HepG2 (cell line): ENCODE results near the gene AGXT. TPM values are rescaled to one million over a fixed set of nuclear protein-coding genes. Genes with fewer than 3 reads are reported as not detected.

Experiments used
- MED1 ChIP-seq: sonication (generic); formaldehyde crosslinking; IDR thresholded peaks from 2 replicates; pipeline ENCODE4 v1.4.0; 2020; ENCODE audit warnings: missing genetic modification reagents
- PTBP1 ChIP-seq: fragments of 200-400 bp; formaldehyde crosslinking; IDR thresholded peaks from 2 replicates; pipeline ENCODE4 v1.6.1; 2018; ENCODE audit warnings: low read length, low read depth; ENCODE audit not compliant: poor library complexity, severe bottlenecking
- RBAK ChIP-seq: sonication (generic); formaldehyde crosslinking; IDR thresholded peaks from 2 replicates; pipeline ENCODE4 v1.5.1; 2020; ENCODE audit warnings: mild to moderate bottlenecking, missing genetic modification reagents
- YEATS4 ChIP-seq: sonication (generic); formaldehyde crosslinking; IDR thresholded peaks from 2 replicates; pipeline ENCODE4 v1.4.0; 2020; ENCODE audit warnings: missing genetic modification reagents, borderline replicate concordance
- ZNF543 ChIP-seq: sonication (generic); formaldehyde crosslinking; IDR thresholded peaks from 2 replicates; pipeline ENCODE4 v1.4.0; 2020; ENCODE audit warnings: mild to moderate bottlenecking, missing genetic modification reagents
- ZNF558 ChIP-seq: sonication (generic); formaldehyde crosslinking; IDR thresholded peaks from 2 replicates; pipeline ENCODE4 v1.9.0; 2022; ENCODE audit warnings: mild to moderate bottlenecking, missing genetic modification reagents, borderline replicate concordance
- ZNF644 ChIP-seq: IDR thresholded peaks from 2 replicates; pipeline ENCODE4 v1.6.1; 2016; ENCODE audit warnings: low read depth
- ZNF766 ChIP-seq: sonication (generic); formaldehyde crosslinking; IDR thresholded peaks from 2 replicates; pipeline ENCODE4 v1.5.0; 2020; ENCODE audit warnings: missing genetic modification reagents, borderline replicate concordance
- ZNF781 ChIP-seq: sonication (generic); formaldehyde crosslinking; IDR thresholded peaks from 2 replicates; pipeline ENCODE4 v1.5.1; 2020; ENCODE audit warnings: borderline replicate concordance, mild to moderate bottlenecking, missing genetic modification reagents; ENCODE audit errors: not compliant biosample characterization
- polyA plus RNA-seq, 8 experiments: library from polyadenylated mRNA; depleted of rRNA in 3 of 8; stranded (reverse) in 7 of 8; unstranded in 1 of 8; fragments of >200 nt; fragmentation: Illumina TruSeq in 4 of 8; extraction: Trizol in 4 of 8; gene quantifications; 2 replicates each; pipeline versions ENCODE4 v1.2.1 to v1.2.3, GENCODE V29; 2011 to 2016; ENCODE audit warnings: low read depth in 4 of 8, missing spikeins in 1 of 8, mixed read lengths in 1 of 8; ENCODE audit not compliant: insufficient read depth in 1 of 8
- total RNA-seq, 5 experiments: library from RNA; depleted of rRNA; stranded (reverse); fragments of >200 nt; fragmentation: Illumina TruSeq; extraction: Trizol; gene quantifications; 2 replicates each; pipeline ENCODE4 v1.2.3, GENCODE V29; 2016; ENCODE audit warnings: low read depth in 1 of 5
- TF ChIP-seq, protein P1 (sequence below): sonication (generic); formaldehyde crosslinking; IDR thresholded peaks from 2 replicates; pipeline ENCODE4 v1.4.0; 2020; ENCODE audit warnings: mild to moderate bottlenecking, missing genetic modification reagents
- TF ChIP-seq, protein P2 (sequence below): sonication (generic); formaldehyde crosslinking; IDR thresholded peaks from 2 replicates; pipeline ENCODE4 v1.4.0; 2020; ENCODE audit warnings: missing genetic modification reagents
- TF ChIP-seq, protein P3 (sequence below): sonication (generic); formaldehyde crosslinking; IDR thresholded peaks from 2 replicates; pipeline ENCODE4 v1.4.0; 2020; ENCODE audit warnings: mild to moderate bottlenecking, missing genetic modification reagents
- TF ChIP-seq, protein P4 (sequence below): IDR thresholded peaks from 2 replicates; pipeline ENCODE4 v1.6.1; 2018; ENCODE audit warnings: missing genetic modification reagents, mild to moderate bottlenecking, missing compliant biosample characterization
- TF ChIP-seq, protein P5 (sequence below): sonication (generic); formaldehyde crosslinking; IDR thresholded peaks from 2 replicates; pipeline ENCODE4 v1.4.0; 2020; ENCODE audit warnings: mild to moderate bottlenecking, missing genetic modification reagents

Gene AGXT
- total and polyA plus RNA-seq, 2 of the 13 experiments (the other 11 are each of a cell fraction or from before 2014, with no cell fraction given) = 41.9 to 96.1 TPM

DNA sequence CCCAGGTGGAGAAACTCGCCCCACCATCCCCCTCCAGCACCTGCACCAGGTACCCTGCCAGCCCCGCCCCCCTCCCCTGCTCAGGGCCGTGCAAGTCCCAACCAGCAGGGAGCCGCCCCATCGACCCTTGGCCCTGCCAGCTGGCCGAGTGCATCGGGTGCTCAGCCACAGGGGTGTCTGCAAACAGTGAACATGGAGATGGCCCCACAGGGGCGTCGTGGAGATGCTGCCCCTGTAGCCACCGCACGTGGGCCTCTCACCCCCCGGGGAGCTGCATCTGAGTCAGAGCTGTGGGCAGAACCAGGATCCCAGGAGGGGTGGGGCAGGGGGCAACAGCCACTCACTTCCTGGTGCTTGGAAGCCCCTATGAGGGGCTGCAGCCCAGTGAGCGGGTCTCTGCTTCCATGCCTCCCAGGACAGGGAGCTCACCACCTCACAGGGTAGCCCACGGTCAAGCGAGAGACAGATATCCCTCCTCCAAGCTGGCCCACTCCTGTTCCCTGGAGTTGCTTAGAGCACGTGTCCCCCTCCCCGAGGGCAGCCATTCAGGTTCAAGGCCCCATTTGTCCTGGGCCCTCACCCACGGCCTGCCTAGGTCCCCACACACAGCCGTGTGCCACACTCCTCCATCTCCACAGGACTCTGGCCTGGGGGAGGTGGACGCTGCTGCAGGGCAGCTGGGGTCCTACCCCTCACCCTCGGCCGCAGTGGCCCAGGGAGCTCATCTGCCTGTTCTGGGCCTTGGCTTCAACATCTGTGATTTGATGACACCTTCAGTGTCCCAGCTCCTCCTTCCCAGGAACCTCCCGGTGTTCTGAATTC lies 28.5 kb downstream of the AGXT start (continued):
- TF ChIP-seq, protein P1, sequence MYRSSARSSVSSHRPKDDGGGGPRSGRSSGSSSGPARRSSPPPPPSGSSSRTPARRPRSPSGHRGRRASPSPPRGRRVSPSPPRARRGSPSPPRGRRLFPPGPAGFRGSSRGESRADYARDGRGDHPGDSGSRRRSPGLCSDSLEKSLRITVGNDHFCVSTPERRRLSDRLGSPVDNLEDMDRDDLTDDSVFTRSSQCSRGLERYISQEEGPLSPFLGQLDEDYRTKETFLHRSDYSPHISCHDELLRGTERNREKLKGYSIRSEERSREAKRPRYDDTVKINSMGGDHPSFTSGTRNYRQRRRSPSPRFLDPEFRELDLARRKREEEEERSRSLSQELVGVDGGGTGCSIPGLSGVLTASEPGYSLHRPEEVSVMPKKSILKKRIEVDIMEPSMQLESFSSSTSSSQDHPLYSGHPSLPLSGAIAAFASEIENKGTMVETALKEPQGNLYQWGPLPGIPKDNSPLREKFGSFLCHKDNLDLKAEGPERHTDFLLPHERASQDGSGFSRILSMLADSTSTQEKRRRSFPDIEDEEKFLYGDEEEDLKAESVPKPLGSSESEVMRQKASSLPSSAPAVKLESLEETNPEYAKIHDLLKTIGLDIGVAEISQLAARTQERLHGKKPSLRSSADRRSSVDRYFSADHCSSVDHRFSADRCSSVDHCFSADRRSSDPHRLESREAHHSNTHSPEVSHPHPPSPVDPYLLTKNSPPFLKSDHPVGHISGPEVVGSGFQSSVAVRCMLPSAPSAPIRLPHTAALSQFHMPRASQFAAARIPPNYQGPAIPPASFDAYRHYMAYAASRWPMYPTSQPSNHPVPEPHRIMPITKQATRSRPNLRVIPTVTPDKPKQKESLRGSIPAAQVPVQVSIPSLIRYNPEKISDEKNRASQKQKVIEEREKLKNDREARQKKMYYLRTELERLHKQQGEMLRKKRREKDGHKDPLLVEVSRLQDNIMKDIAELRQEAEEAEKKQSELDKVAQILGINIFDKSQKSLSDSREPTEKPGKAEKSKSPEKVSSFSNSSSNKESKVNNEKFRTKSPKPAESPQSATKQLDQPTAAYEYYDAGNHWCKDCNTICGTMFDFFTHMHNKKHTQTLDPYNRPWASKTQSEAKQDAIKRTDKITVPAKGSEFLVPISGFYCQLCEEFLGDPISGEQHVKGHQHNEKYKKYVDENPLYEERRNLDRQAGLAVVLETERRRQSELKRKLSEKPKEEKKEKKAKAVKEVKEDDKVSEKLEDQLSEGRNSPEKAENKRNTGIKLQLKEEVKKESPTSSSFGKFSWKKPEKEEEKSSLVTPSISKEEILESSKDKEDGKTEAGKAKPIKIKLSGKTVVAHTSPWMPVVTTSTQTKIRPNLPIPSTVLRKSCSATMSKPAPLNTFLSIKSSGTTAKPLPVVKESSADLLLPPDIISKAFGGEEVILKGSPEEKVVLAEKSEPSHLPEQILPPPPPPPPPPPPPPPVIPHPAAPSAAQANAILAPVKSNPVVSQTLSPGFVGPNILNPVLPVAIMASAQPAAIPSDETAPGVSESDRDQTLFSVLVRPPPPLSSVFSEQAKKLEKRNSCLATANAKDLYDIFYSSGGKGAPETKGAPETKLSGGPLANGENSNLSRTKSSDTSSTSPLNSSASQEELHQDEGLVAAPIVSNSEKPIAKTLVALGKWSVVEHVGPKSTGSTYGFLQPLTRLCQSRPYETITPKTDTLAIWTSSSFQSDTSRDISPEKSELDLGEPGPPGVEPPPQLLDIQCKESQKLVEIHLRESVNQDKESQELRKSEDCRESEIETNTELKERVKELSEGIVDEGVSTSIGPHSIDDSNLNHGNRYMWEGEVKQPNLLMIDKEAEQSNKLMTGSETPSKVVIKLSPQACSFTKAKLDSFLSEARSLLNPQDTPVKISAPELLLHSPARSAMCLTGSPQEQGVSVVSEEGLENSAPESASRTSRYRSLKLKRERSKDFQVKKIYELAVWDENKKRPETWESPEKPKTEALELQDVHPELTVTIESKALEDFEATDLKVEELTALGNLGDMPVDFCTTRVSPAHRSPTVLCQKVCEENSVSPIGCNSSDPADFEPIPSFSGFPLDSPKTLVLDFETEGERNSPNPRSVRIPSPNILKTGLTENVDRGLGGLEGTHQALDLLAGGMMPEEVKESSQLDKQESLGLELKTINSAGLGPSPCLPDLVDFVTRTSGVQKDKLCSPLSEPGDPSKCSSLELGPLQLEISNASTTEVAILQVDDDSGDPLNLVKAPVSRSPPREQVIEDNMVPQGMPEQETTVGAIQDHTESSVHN (CRISPR knock-in tag) = peak; percentile 79; the same call in 1 of the 2 replicates
- TF ChIP-seq, protein P2, sequence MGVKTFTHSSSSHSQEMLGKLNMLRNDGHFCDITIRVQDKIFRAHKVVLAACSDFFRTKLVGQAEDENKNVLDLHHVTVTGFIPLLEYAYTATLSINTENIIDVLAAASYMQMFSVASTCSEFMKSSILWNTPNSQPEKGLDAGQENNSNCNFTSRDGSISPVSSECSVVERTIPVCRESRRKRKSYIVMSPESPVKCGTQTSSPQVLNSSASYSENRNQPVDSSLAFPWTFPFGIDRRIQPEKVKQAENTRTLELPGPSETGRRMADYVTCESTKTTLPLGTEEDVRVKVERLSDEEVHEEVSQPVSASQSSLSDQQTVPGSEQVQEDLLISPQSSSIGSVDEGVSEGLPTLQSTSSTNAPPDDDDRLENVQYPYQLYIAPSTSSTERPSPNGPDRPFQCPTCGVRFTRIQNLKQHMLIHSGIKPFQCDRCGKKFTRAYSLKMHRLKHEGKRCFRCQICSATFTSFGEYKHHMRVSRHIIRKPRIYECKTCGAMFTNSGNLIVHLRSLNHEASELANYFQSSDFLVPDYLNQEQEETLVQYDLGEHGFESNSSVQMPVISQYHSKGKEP (CRISPR knock-in tag) = no peak
- TF ChIP-seq ZNF781 (CRISPR knock-in tag) (no peak), ZNF766 (CRISPR knock-in tag) (no peak), ZNF543 (no peak), RBAK (CRISPR knock-in tag) (no peak), ZNF558 (CRISPR knock-in tag) (no peak), PTBP1 (no peak), MED1 (CRISPR knock-in tag) (peak; percentile 35; the same call in 1 of the 2 replicates), ZNF644 (CRISPR knock-in tag) (no peak), YEATS4 (CRISPR knock-in tag) (peak; percentile 58; the same call in 1 of the 2 replicates)
- TF ChIP-seq, protein P3, sequence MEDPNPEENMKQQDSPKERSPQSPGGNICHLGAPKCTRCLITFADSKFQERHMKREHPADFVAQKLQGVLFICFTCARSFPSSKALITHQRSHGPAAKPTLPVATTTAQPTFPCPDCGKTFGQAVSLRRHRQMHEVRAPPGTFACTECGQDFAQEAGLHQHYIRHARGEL (CRISPR knock-in tag) = no peak
- TF ChIP-seq, protein P4, sequence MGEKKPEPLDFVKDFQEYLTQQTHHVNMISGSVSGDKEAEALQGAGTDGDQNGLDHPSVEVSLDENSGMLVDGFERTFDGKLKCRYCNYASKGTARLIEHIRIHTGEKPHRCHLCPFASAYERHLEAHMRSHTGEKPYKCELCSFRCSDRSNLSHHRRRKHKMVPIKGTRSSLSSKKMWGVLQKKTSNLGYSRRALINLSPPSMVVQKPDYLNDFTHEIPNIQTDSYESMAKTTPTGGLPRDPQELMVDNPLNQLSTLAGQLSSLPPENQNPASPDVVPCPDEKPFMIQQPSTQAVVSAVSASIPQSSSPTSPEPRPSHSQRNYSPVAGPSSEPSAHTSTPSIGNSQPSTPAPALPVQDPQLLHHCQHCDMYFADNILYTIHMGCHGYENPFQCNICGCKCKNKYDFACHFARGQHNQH (CRISPR knock-in tag) = no peak
- TF ChIP-seq, protein P5, sequence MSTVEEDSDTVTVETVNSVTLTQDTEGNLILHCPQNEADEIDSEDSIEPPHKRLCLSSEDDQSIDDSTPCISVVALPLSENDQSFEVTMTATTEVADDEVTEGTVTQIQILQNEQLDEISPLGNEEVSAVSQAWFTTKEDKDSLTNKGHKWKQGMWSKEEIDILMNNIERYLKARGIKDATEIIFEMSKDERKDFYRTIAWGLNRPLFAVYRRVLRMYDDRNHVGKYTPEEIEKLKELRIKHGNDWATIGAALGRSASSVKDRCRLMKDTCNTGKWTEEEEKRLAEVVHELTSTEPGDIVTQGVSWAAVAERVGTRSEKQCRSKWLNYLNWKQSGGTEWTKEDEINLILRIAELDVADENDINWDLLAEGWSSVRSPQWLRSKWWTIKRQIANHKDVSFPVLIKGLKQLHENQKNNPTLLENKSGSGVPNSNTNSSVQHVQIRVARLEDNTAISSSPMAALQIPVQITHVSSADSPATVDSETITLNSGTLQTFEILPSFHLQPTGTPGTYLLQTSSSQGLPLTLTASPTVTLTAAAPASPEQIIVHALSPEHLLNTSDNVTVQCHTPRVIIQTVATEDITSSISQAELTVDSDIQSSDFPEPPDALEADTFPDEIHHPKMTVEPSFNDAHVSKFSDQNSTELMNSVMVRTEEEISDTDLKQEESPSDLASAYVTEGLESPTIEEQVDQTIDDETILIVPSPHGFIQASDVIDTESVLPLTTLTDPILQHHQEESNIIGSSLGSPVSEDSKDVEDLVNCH (CRISPR knock-in tag) = no peak
